Left ventricle myocardium inferior (tissue), 1 donor: Measurements from ENCODE around the gene VTI1A. TPM values are rescaled to one million over a fixed set of nuclear protein-coding genes. Genes with fewer than 3 reads are reported as not detected.

Source experiments
- DNase-seq: peaks from one replicate; pipeline ENCODE4 v3.0.0-alpha.2; 2020
- H3K27ac ChIP-seq: fragments of 200-600 bp; replicated peaks from 2 replicates; pipeline ENCODE4 v1.8.0; 2021
- H3K27me3 ChIP-seq: fragments of 200-600 bp; 2 replicates; pipeline ENCODE4 v1.8.0; 2021; ENCODE audit warnings: low read depth
- H3K36me3 ChIP-seq: fragments of 200-600 bp; 2 replicates; pipeline ENCODE4 v1.8.0; 2021
- H3K4me1 ChIP-seq: fragments of 200-600 bp; 2 replicates; pipeline ENCODE4 v1.8.0; 2021
- H3K4me3 ChIP-seq: fragments of 200-600 bp; 2 replicates; pipeline ENCODE4 v1.8.0; 2021; ENCODE audit warnings: mild to moderate bottlenecking, moderate library complexity
- H3K9me3 ChIP-seq: fragments of 200-600 bp; replicated peaks from 2 replicates; pipeline ENCODE4 v1.8.0; 2021
- intact Hi-C: fragments of 100-400 bp; cut with micrococcal nuclease; formaldehyde crosslinking; loops from one replicate; pipeline ENCODE4 v1.11.0; 2022
- total RNA-seq: library from RNA; stranded (reverse); fragmentation: NEBNext Ultra II Directional; extraction: Animal tissue kit (Norgen Biotek cat#: 25700); gene quantifications from one replicate; pipeline ENCODE4 v1.2.1, GENCODE V29; 2021
- TF ChIP-seq, protein P1 (sequence below): fragments of 200-600 bp; IDR thresholded peaks from 2 replicates; pipeline ENCODE4 v1.8.0; 2021; ENCODE audit warnings: antibody characterized with exemption, mild to moderate bottlenecking, borderline replicate concordance
- donor health status: DM: no; HTN: yes; CAD: no; lungs with severe emphysema.

VTI1A gene
- total RNA-seq, 1 donor from 2014 or later, result 20.5 TPM

- no peak for DNase-seq
- H3K27me3 ChIP-seq, result no peaks in the 10 kb centered on the region
- no peaks in the 10 kb centered on the region for H3K36me3 ChIP-seq
- TF ChIP-seq, protein P1, sequence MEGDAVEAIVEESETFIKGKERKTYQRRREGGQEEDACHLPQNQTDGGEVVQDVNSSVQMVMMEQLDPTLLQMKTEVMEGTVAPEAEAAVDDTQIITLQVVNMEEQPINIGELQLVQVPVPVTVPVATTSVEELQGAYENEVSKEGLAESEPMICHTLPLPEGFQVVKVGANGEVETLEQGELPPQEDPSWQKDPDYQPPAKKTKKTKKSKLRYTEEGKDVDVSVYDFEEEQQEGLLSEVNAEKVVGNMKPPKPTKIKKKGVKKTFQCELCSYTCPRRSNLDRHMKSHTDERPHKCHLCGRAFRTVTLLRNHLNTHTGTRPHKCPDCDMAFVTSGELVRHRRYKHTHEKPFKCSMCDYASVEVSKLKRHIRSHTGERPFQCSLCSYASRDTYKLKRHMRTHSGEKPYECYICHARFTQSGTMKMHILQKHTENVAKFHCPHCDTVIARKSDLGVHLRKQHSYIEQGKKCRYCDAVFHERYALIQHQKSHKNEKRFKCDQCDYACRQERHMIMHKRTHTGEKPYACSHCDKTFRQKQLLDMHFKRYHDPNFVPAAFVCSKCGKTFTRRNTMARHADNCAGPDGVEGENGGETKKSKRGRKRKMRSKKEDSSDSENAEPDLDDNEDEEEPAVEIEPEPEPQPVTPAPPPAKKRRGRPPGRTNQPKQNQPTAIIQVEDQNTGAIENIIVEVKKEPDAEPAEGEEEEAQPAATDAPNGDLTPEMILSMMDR, result no peak
- H3K4me1 ChIP-seq, result peaks cover 14% of the 10 kb centered on the region
- intact Hi-C loops, result no loop called here
- no peak overlapping the region for H3K4me3 ChIP-seq
- peaks cover 16% of the 10 kb centered on the region for H3K9me3 ChIP-seq
- no peak overlapping the region for H3K27ac ChIP-seq
Observed at GRCh38 chr10:112789248-112789647, 342.2 kb downstream of the VTI1A start.

- Histone ChIP-seq H3K4me1 (peaks cover 14% of the 10 kb centered on the region), H3K36me3 (no peaks in the 10 kb centered on the region), H3K4me3 (no peak overlapping the region), H3K9me3 (peaks cover 16% of the 10 kb centered on the region), H3K27ac (no peak overlapping the region), H3K27me3 (no peaks in the 10 kb centered on the region)
- intact Hi-C loops, result no loop called here
- TF ChIP-seq, protein P1, result no peak
- DNase-seq, result no peak
Observed at GRCh38 chr10:112790030-112790429, 343.0 kb downstream of the VTI1A start.

DNA sequence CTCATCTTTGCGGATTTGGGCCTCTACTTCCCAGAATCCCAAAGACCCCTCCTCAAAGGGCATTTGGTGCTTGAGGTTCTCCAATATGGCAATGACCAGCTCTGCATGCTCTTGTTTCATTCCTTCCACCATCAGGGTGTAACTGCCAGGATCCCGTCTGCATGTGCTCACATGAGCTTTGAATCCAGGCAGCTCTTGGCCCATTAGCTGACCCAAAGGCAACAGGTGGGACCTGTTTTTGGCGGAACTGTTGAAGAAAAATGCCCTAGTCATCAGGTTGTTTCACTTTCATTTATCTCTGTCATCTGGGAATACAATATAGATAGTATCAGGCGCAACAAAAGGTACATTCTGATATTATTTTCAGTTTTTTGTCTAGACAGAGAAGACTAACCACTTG, 343.9 kb downstream of the VTI1A start:
- Histone ChIP-seq H3K4me1 (peaks cover 14% of the 10 kb centered on the region), H3K9me3 (peaks cover 16% of the 10 kb centered on the region), H3K27ac (no peak overlapping the region), H3K36me3 (no peaks in the 10 kb centered on the region), H3K27me3 (no peaks in the 10 kb centered on the region), H3K4me3 (no peak overlapping the region)
- TF ChIP-seq, protein P1, result no peak
- DNase-seq, result no peak
- intact Hi-C loops, result no loop called here

- H3K27me3 ChIP-seq, result no peaks in the 10 kb centered on the region
- H3K9me3 ChIP-seq, result peaks cover 16% of the 10 kb centered on the region
- DNase-seq, result no peak
- no peak overlapping the region for H3K27ac ChIP-seq
- TF ChIP-seq, protein P1, result no peak
- intact Hi-C loops, result no loop called here
- peaks cover 14% of the 10 kb centered on the region for H3K4me1 ChIP-seq
- no peak overlapping the region for H3K4me3 ChIP-seq
- H3K36me3 ChIP-seq, result no peaks in the 10 kb centered on the region
Observed at GRCh38 chr10:112791447-112791846, 344.4 kb downstream of the VTI1A start.

- H3K36me3 ChIP-seq, result no peaks in the 10 kb centered on the region
- H3K27me3 ChIP-seq, result no peaks in the 10 kb centered on the region
- TF ChIP-seq, protein P1, result no peak
- peak; percentile 37 for DNase-seq
- H3K9me3 ChIP-seq, result peaks cover 16% of the 10 kb centered on the region
- peaks cover 14% of the 10 kb centered on the region for H3K4me1 ChIP-seq
- intact Hi-C loops, result no loop called here
- peak overlapping the region; percentile 43 for H3K27ac ChIP-seq
- H3K4me3 ChIP-seq, result peak overlapping the region; percentile 15
Observed at GRCh38 chr10:112792487-112793201, 345.6 kb downstream of the VTI1A start.
